GM19239 (cell line): Measurements from ENCODE around the gene PLXDC1.
A peak's percentile ranks its signal among the peaks of the same experiment; 100 is the strongest.

Source experiments
- DNase-seq: peaks from one replicate; pipeline ENCODE4 v3.0.0; 2011; ENCODE audit warnings: low spot score; ENCODE audit not compliant: insufficient read length
- FAIRE-seq: peaks from 2 replicates; lab custom pipeline; 2011; peaks lifted over from hg19 to GRCh38; lab: Jason Lieb, UNC

PLXDC1 gene

GRCh38 chr17:39158623-39159022 lies 7.2 kb upstream of the PLXDC1 start:
- DNase-seq (no peak), FAIRE-seq (no peak)

GRCh38 chr17:39156491-39156890 lies 5.1 kb upstream of the PLXDC1 start:
- DNase-seq (no peak), FAIRE-seq (no peak)

GRCh38 chr17:39155654-39156053 lies 4.2 kb upstream of the PLXDC1 start:
- no peak for DNase-seq
- FAIRE-seq, result no peak

- peak; percentile 55 for DNase-seq
- FAIRE-seq, result no peak
Observed at GRCh38 chr17:39153599-39154051, 2.2 kb upstream of the PLXDC1 start.

- FAIRE-seq, result no peak
- DNase-seq, result no peak
Observed at GRCh38 chr17:39151943-39152818, 744 bp upstream of the PLXDC1 start.

GRCh38 chr17:39150795-39151149 lies 665 bp downstream of the PLXDC1 start:
- FAIRE-seq (no peak), DNase-seq (no peak)

GRCh38 chr17:39150104-39150634 lies 1.3 kb downstream of the PLXDC1 start:
- DNase-seq, result no peak

GRCh38 chr17:39147221-39148185 lies 3.9 kb downstream of the PLXDC1 start:
- DNase-seq (no peak), FAIRE-seq (no peak)

More at GRCh38 chr17:39150104-39150634, 1.3 kb downstream of the PLXDC1 start:
- FAIRE-seq, result no peak

GRCh38 chr17:39146273-39146672 lies 5.2 kb downstream of the PLXDC1 start:
- DNase-seq (no peak), FAIRE-seq (no peak)

GRCh38 chr17:39145143-39145542 lies 6.3 kb downstream of the PLXDC1 start:
- FAIRE-seq (no peak), DNase-seq (no peak)

GRCh38 chr17:39144416-39144840 lies 7.0 kb downstream of the PLXDC1 start:
- no peak for DNase-seq
- FAIRE-seq, result no peak

- FAIRE-seq (no peak), DNase-seq (no peak)
Observed at GRCh38 chr17:39143552-39144093, 7.8 kb downstream of the PLXDC1 start.

- no peak for FAIRE-seq
- DNase-seq, result no peak
Observed at GRCh38 chr17:39141915-39142664, 9.3 kb downstream of the PLXDC1 start.

- no peak for FAIRE-seq
Observed at GRCh38 chr17:39141294-39141693, 10.1 kb downstream of the PLXDC1 start.

GRCh38 chr17:39139561-39139960 lies 11.9 kb downstream of the PLXDC1 start:
- FAIRE-seq (no peak), DNase-seq (no peak)

More at GRCh38 chr17:39141294-39141693, 10.1 kb downstream of the PLXDC1 start:
- no peak for DNase-seq

GRCh38 chr17:39139161-39139511 lies 12.3 kb downstream of the PLXDC1 start:
- FAIRE-seq, result no peak
- DNase-seq, result no peak

GRCh38 chr17:39138431-39139160 lies 12.8 kb downstream of the PLXDC1 start:
- DNase-seq (no peak), FAIRE-seq (no peak)

GRCh38 chr17:39134878-39135277 lies 16.6 kb downstream of the PLXDC1 start:
- DNase-seq (no peak), FAIRE-seq (no peak)

GRCh38 chr17:39132192-39132610 lies 19.2 kb downstream of the PLXDC1 start:
- FAIRE-seq (no peak), DNase-seq (no peak)
